Measurements from ENCODE around the gene UBE2L6. TPM values are rescaled to one million over a fixed set of nuclear protein-coding genes. Genes with fewer than 3 reads are reported as not detected.

UBE2L6 gene
- total and polyA plus RNA-seq, 2 donors, result 25.6 to 76.8 TPM

- Histone ChIP-seq H3K36me3 (ENCODE audit: insufficient read depth) (no peaks in the 10 kb centered on the region), H3K4me3 (ENCODE audit: low read depth, low read length) (no peak overlapping the region), H3K4me1 (ENCODE audit: insufficient read depth) (no peaks in the 10 kb centered on the region), H3K27ac (ENCODE audit: low read depth) (no peak overlapping the region)
- 82% methylated on average over 3 of the region's 3 CpGs for WGBS
- no peak for DNase-seq (ENCODE audit: extremely low spot score)
Measured at GRCh38 chr11:57588046-57588710, 20.7 kb upstream of the UBE2L6 start.

GRCh38 chr11:57586711-57587245 lies 19.3 kb upstream of the UBE2L6 start:
- no peaks in the 10 kb centered on the region for H3K4me1 ChIP-seq (ENCODE audit: insufficient read depth)
- H3K36me3 ChIP-seq (ENCODE audit: insufficient read depth), result no peaks in the 10 kb centered on the region
- DNase-seq (ENCODE audit: extremely low spot score), result no peak
- 46% methylated on average over 2 of the region's 2 CpGs for WGBS
- no peak overlapping the region for H3K27ac ChIP-seq (ENCODE audit: low read depth)
- H3K4me3 ChIP-seq (ENCODE audit: low read depth, low read length), result no peak overlapping the region

GRCh38 chr11:57585301-57585700 lies 17.8 kb upstream of the UBE2L6 start:
- Histone ChIP-seq H3K27ac (ENCODE audit: low read depth) (no peak overlapping the region), H3K4me1 (ENCODE audit: insufficient read depth) (no peaks in the 10 kb centered on the region), H3K36me3 (ENCODE audit: insufficient read depth) (no peaks in the 10 kb centered on the region), H3K4me3 (ENCODE audit: low read depth, low read length) (no peak overlapping the region)
- DNase-seq (ENCODE audit: extremely low spot score), result no peak

- H3K4me1 ChIP-seq (ENCODE audit: insufficient read depth), result no peaks in the 10 kb centered on the region
- no peaks in the 10 kb centered on the region for H3K36me3 ChIP-seq (ENCODE audit: insufficient read depth)
- H3K4me3 ChIP-seq (ENCODE audit: low read depth, low read length), result no peak overlapping the region
- H3K27ac ChIP-seq (ENCODE audit: low read depth), result no peak overlapping the region
- WGBS, result 81% methylated on average over 9 of the region's 9 CpGs
- no peak for DNase-seq (ENCODE audit: extremely low spot score)
Measured at GRCh38 chr11:57584341-57584740, 16.9 kb upstream of the UBE2L6 start.

GRCh38 chr11:57574061-57574460 lies 6.6 kb upstream of the UBE2L6 start:
- Histone ChIP-seq H3K36me3 (ENCODE audit: insufficient read depth) (no peaks in the 10 kb centered on the region), H3K27ac (ENCODE audit: low read depth) (no peak overlapping the region), H3K4me3 (ENCODE audit: low read depth, low read length) (no peak overlapping the region), H3K4me1 (ENCODE audit: insufficient read depth) (no peaks in the 10 kb centered on the region)
- 53% methylated on average over 4 of the region's 4 CpGs for WGBS
- DNase-seq (ENCODE audit: extremely low spot score), result no peak

- Histone ChIP-seq H3K27ac (ENCODE audit: low read depth) (no peak overlapping the region), H3K4me3 (ENCODE audit: low read depth, low read length) (no peak overlapping the region), H3K4me1 (ENCODE audit: insufficient read depth) (no peaks in the 10 kb centered on the region), H3K36me3 (ENCODE audit: insufficient read depth) (no peaks in the 10 kb centered on the region)
- DNase-seq (ENCODE audit: extremely low spot score), result no peak
- WGBS, result 36% methylated on average over 2 of the region's 2 CpGs
Measured at GRCh38 chr11:57571606-57572005, 4.1 kb upstream of the UBE2L6 start.

GRCh38 chr11:57568330-57568766 lies 876 bp upstream of the UBE2L6 start:
- DNase-seq (ENCODE audit: extremely low spot score), result peak; percentile 57
- Histone ChIP-seq H3K36me3 (ENCODE audit: insufficient read depth) (no peaks in the 10 kb centered on the region), H3K4me1 (ENCODE audit: insufficient read depth) (no peaks in the 10 kb centered on the region), H3K4me3 (ENCODE audit: low read depth, low read length) (peak overlapping the region; percentile 86), H3K27ac (ENCODE audit: low read depth) (peak overlapping the region; percentile 38)
- 29% methylated on average over 6 of the region's 6 CpGs for WGBS

- peak; percentile 6 for DNase-seq (ENCODE audit: extremely low spot score)
- H3K4me1 ChIP-seq (ENCODE audit: insufficient read depth), result no peaks in the 10 kb centered on the region
- H3K36me3 ChIP-seq (ENCODE audit: insufficient read depth), result no peaks in the 10 kb centered on the region
- WGBS, result 10% methylated on average over 15 of the region's 15 CpGs
- peak overlapping the region; percentile 79 for H3K27ac ChIP-seq (ENCODE audit: low read depth)
- peak overlapping the region; percentile 86 for H3K4me3 ChIP-seq (ENCODE audit: low read depth, low read length)
Measured at GRCh38 chr11:57566905-57567514, 462 bp downstream of the UBE2L6 start.

- Histone ChIP-seq H3K36me3 (ENCODE audit: insufficient read depth) (no peaks in the 10 kb centered on the region), H3K4me1 (ENCODE audit: insufficient read depth) (no peaks in the 10 kb centered on the region), H3K27ac (ENCODE audit: low read depth) (peak overlapping the region; percentile 79), H3K4me3 (ENCODE audit: low read depth, low read length) (peak overlapping the region; percentile 86)
- WGBS, result 35% methylated on average over 4 of the region's 4 CpGs
- DNase-seq (ENCODE audit: extremely low spot score), result peak; percentile 18
Measured at GRCh38 chr11:57566005-57566904, 1.2 kb downstream of the UBE2L6 start.

GRCh38 chr11:57562596-57562995 lies 4.9 kb downstream of the UBE2L6 start:
- Histone ChIP-seq H3K4me1 (ENCODE audit: insufficient read depth) (no peaks in the 10 kb centered on the region), H3K27ac (ENCODE audit: low read depth) (no peak overlapping the region), H3K4me3 (ENCODE audit: low read depth, low read length) (no peak overlapping the region), H3K36me3 (ENCODE audit: insufficient read depth) (no peaks in the 10 kb centered on the region)
- 55% methylated on average over 4 of the region's 4 CpGs for WGBS
- no peak for DNase-seq (ENCODE audit: extremely low spot score)

- DNase-seq (ENCODE audit: extremely low spot score), result no peak
- no peak overlapping the region for H3K4me3 ChIP-seq (ENCODE audit: low read depth, low read length)
- no peaks in the 10 kb centered on the region for H3K4me1 ChIP-seq (ENCODE audit: insufficient read depth)
- no peaks in the 10 kb centered on the region for H3K36me3 ChIP-seq (ENCODE audit: insufficient read depth)
- no peak overlapping the region for H3K27ac ChIP-seq (ENCODE audit: low read depth)
- 87% methylated on average over 4 of the region's 4 CpGs for WGBS
Measured at GRCh38 chr11:57560146-57560545, 7.3 kb downstream of the UBE2L6 start.

- Histone ChIP-seq H3K4me3 (ENCODE audit: low read depth, low read length) (no peak overlapping the region), H3K27ac (ENCODE audit: low read depth) (no peak overlapping the region), H3K36me3 (ENCODE audit: insufficient read depth) (peaks cover 6% of the 10 kb centered on the region), H3K4me1 (ENCODE audit: insufficient read depth) (no peaks in the 10 kb centered on the region)
- DNase-seq (ENCODE audit: extremely low spot score), result no peak
- 84% methylated on average over 8 of the region's 8 CpGs for WGBS
Measured at GRCh38 chr11:57556041-57556440, 11.4 kb downstream of the UBE2L6 start.

GRCh38 chr11:57555393-57555792 lies 12.1 kb downstream of the UBE2L6 start:
- no peak for DNase-seq (ENCODE audit: extremely low spot score)
- 90% methylated on average over 2 of the region's 2 CpGs for WGBS

More at GRCh38 chr11:57555393-57555792, 12.1 kb downstream of the UBE2L6 start:
- Histone ChIP-seq H3K27ac (ENCODE audit: low read depth) (no peak overlapping the region), H3K4me3 (ENCODE audit: low read depth, low read length) (no peak overlapping the region), H3K36me3 (ENCODE audit: insufficient read depth) (peaks cover 6% of the 10 kb centered on the region), H3K4me1 (ENCODE audit: insufficient read depth) (no peaks in the 10 kb centered on the region)
